HepG2 (cell line): Measurements from ENCODE around the gene HRC. TPM values are rescaled to one million over a fixed set of nuclear protein-coding genes. Genes with fewer than 3 reads are reported as not detected.

ENCODE experiments used
- ARHGAP35 ChIP-seq: sonication (generic); formaldehyde crosslinking; IDR thresholded peaks from 2 replicates; pipeline ENCODE4 v1.9.0; 2022; ENCODE audit warnings: mild to moderate bottlenecking, inconsistent platforms, moderate library complexity, missing genetic modification reagents, borderline replicate concordance
- ARID2 ChIP-seq: sonication (generic); formaldehyde crosslinking; IDR thresholded peaks from 2 replicates; pipeline ENCODE4 v1.8.1; 2022; ENCODE audit warnings: mild to moderate bottlenecking, missing genetic modification reagents, borderline replicate concordance
- CAMTA2 ChIP-seq: sonication (generic); formaldehyde crosslinking; IDR thresholded peaks from 2 replicates; pipeline ENCODE4 v1.4.0; 2020; ENCODE audit warnings: mild to moderate bottlenecking, missing genetic modification reagents, borderline replicate concordance
- NCOR1 ChIP-seq: fragments of 200-600 bp; sonication (generic); IDR thresholded peaks from 2 replicates; pipeline ENCODE4 v1.7.0; 2017; ENCODE audit warnings: antibody characterized with exemption, low read length, borderline replicate concordance
- NFRKB ChIP-seq: fragments of 450-650 bp; IDR thresholded peaks from 2 replicates; pipeline ENCODE4 v1.6.1; 2017
- RAD51 ChIP-seq: fragments of 450-650 bp; IDR thresholded peaks from 2 replicates; pipeline ENCODE4 v1.6.1; 2016; ENCODE audit warnings: borderline replicate concordance
- RFX1 ChIP-seq: fragments of 450-650 bp; IDR thresholded peaks from 2 replicates; pipeline ENCODE4 v1.6.1; 2017
- ZFP1 ChIP-seq: IDR thresholded peaks from 2 replicates; pipeline ENCODE4 v1.6.1; 2016
- ZNF124 ChIP-seq: sonication (generic); formaldehyde crosslinking; IDR thresholded peaks from 2 replicates; pipeline ENCODE4 v1.4.0; 2020; ENCODE audit warnings: missing genetic modification reagents
- ZNF3 ChIP-seq: IDR thresholded peaks from 2 replicates; pipeline ENCODE4 v1.7.0; 2017; ENCODE audit warnings: inconsistent platforms
- ZNF446 ChIP-seq: sonication (generic); formaldehyde crosslinking; IDR thresholded peaks from 2 replicates; pipeline ENCODE4 v1.5.0; 2020; ENCODE audit warnings: mild to moderate bottlenecking, missing genetic modification reagents
- ZNF749 ChIP-seq: sonication (generic); formaldehyde crosslinking; IDR thresholded peaks from 2 replicates; pipeline ENCODE4 v1.8.0; 2022; ENCODE audit warnings: mild to moderate bottlenecking, missing genetic modification reagents, moderate library complexity, borderline replicate concordance
- ZNF776 ChIP-seq: sonication (generic); formaldehyde crosslinking; IDR thresholded peaks from 2 replicates; pipeline ENCODE4 v1.4.0; 2020; ENCODE audit warnings: mild to moderate bottlenecking, missing genetic modification reagents
- polyA plus RNA-seq, 8 experiments: library from polyadenylated mRNA; depleted of rRNA in 3 of 8; stranded (reverse) in 7 of 8; unstranded in 1 of 8; fragments of >200 nt; fragmentation: Illumina TruSeq in 4 of 8; extraction: Trizol in 4 of 8; gene quantifications; 2 replicates each; pipeline versions ENCODE4 v1.2.1 to v1.2.3, GENCODE V29; 2011 to 2016; ENCODE audit warnings: low read depth in 4 of 8, missing spikeins in 1 of 8, mixed read lengths in 1 of 8; ENCODE audit not compliant: insufficient read depth in 1 of 8
- total RNA-seq, 5 experiments: library from RNA; depleted of rRNA; stranded (reverse); fragments of >200 nt; fragmentation: Illumina TruSeq; extraction: Trizol; gene quantifications; 2 replicates each; pipeline ENCODE4 v1.2.3, GENCODE V29; 2016; ENCODE audit warnings: low read depth in 1 of 5
- TF ChIP-seq, protein P1 (sequence below): sonication (generic); formaldehyde crosslinking; IDR thresholded peaks from 2 replicates; pipeline ENCODE4 v1.5.1; 2020; ENCODE audit warnings: mild to moderate bottlenecking, missing genetic modification reagents, borderline replicate concordance
- TF ChIP-seq, protein P2 (sequence below): sonication (generic); formaldehyde crosslinking; IDR thresholded peaks from 2 replicates; pipeline ENCODE4 v1.9.0; 2021; ENCODE audit warnings: missing genetic modification reagents, mild to moderate bottlenecking, borderline replicate concordance
- TF ChIP-seq, protein P3 (sequence below): sonication (generic); formaldehyde crosslinking; IDR thresholded peaks from 2 replicates; pipeline ENCODE4 v1.5.0; 2020; ENCODE audit warnings: missing genetic modification reagents, mild to moderate bottlenecking, borderline replicate concordance
- TF ChIP-seq, protein P4 (sequence below): sonication (generic); formaldehyde crosslinking; IDR thresholded peaks from 2 replicates; pipeline ENCODE4 v1.5.1; 2020; ENCODE audit warnings: missing genetic modification reagents, mild to moderate bottlenecking, borderline replicate concordance
- TF ChIP-seq, protein P5 (sequence below): sonication (generic); formaldehyde crosslinking; IDR thresholded peaks from 2 replicates; pipeline ENCODE4 v1.8.0; 2022; ENCODE audit warnings: mild to moderate bottlenecking, missing genetic modification reagents, moderate library complexity

The HRC gene
- total and polyA plus RNA-seq, 2 of the 13 experiments (the other 11 are each of a cell fraction or from before 2014, with no cell fraction given): 3.6 to 15.4 TPM

DNA sequence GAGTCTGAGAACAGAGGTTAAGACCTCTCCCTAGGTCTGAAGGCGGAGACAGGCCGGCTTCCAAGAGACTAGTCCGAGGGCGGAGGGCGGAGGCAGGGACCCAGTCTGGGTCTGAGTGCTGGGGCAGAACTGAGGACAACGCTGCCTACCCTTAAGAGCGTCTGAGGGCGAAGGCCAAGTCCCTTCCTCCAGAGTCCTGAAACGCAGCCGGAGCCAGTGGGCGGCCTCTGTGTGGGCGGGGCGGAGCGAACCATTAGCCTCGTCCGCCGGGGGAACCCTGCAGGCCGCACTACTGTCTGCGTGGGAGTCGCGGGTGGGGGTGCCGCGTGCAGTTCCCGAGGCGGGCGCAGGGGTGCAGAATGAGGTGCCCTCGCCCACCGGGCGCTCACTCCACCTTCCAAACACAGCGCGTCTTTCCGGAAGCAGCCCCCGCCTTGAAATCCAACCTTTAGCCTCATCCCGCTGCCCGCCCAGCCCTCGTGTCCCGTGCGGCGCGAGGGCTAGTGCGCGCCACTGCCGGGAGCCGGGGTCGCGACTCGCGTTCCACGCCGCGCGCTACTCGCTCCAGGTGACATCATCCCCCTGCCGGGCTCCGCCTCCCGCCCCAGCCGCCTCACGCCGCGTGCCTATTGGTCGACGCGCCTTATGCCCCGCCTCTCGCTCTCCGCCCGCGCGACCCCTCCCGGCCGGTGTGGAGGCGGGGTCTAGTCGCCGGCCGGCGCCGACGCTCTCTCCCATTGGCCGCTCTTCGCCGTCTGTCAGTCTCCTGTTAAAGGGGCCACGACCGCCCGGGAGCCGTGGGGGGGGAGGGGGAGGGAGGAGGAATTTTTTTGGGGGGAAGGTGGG is 36.4 kb downstream of the HRC start, which contains the start of gene C19orf73 (continued):
- TF ChIP-seq, protein P1, sequence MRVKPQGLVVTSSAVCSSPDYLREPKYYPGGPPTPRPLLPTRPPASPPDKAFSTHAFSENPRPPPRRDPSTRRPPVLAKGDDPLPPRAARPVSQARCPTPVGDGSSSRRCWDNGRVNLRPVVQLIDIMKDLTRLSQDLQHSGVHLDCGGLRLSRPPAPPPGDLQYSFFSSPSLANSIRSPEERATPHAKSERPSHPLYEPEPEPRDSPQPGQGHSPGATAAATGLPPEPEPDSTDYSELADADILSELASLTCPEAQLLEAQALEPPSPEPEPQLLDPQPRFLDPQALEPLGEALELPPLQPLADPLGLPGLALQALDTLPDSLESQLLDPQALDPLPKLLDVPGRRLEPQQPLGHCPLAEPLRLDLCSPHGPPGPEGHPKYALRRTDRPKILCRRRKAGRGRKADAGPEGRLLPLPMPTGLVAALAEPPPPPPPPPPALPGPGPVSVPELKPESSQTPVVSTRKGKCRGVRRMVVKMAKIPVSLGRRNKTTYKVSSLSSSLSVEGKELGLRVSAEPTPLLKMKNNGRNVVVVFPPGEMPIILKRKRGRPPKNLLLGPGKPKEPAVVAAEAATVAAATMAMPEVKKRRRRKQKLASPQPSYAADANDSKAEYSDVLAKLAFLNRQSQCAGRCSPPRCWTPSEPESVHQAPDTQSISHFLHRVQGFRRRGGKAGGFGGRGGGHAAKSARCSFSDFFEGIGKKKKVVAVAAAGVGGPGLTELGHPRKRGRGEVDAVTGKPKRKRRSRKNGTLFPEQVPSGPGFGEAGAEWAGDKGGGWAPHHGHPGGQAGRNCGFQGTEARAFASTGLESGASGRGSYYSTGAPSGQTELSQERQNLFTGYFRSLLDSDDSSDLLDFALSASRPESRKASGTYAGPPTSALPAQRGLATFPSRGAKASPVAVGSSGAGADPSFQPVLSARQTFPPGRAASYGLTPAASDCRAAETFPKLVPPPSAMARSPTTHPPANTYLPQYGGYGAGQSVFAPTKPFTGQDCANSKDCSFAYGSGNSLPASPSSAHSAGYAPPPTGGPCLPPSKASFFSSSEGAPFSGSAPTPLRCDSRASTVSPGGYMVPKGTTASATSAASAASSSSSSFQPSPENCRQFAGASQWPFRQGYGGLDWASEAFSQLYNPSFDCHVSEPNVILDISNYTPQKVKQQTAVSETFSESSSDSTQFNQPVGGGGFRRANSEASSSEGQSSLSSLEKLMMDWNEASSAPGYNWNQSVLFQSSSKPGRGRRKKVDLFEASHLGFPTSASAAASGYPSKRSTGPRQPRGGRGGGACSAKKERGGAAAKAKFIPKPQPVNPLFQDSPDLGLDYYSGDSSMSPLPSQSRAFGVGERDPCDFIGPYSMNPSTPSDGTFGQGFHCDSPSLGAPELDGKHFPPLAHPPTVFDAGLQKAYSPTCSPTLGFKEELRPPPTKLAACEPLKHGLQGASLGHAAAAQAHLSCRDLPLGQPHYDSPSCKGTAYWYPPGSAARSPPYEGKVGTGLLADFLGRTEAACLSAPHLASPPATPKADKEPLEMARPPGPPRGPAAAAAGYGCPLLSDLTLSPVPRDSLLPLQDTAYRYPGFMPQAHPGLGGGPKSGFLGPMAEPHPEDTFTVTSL: no peak; the same call in 1 of the 2 replicates
- peak; percentile 58; the same call in 1 of the 2 replicates for TF ChIP-seq ZNF3 (CRISPR knock-in tag)
- no peak for TF ChIP-seq ZFP1 (CRISPR knock-in tag)
- peak; percentile 78; the same call in 1 of the 2 replicates for TF ChIP-seq ZNF776
- TF ChIP-seq ZNF446: peak; percentile 77; the same call in 1 of the 2 replicates
- no peak for TF ChIP-seq RFX1
- TF ChIP-seq, protein P2, sequence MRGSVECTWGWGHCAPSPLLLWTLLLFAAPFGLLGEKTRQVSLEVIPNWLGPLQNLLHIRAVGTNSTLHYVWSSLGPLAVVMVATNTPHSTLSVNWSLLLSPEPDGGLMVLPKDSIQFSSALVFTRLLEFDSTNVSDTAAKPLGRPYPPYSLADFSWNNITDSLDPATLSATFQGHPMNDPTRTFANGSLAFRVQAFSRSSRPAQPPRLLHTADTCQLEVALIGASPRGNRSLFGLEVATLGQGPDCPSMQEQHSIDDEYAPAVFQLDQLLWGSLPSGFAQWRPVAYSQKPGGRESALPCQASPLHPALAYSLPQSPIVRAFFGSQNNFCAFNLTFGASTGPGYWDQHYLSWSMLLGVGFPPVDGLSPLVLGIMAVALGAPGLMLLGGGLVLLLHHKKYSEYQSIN: no peak
- no peak for TF ChIP-seq NFRKB
- TF ChIP-seq CAMTA2: no peak
- TF ChIP-seq ARHGAP35 (CRISPR knock-in tag): peak; percentile 82
- TF ChIP-seq ZNF124: peak; percentile 34; the same call in 1 of the 2 replicates
- TF ChIP-seq, protein P3, sequence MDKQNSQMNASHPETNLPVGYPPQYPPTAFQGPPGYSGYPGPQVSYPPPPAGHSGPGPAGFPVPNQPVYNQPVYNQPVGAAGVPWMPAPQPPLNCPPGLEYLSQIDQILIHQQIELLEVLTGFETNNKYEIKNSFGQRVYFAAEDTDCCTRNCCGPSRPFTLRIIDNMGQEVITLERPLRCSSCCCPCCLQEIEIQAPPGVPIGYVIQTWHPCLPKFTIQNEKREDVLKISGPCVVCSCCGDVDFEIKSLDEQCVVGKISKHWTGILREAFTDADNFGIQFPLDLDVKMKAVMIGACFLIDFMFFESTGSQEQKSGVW (CRISPR knock-in tag): no peak
- no peak for TF ChIP-seq RAD51
- TF ChIP-seq NCOR1: no peak
- TF ChIP-seq ARID2 (CRISPR knock-in tag): no peak
- TF ChIP-seq ZNF749: peak; percentile 71; the same call in 1 of the 2 replicates
- TF ChIP-seq, protein P4, sequence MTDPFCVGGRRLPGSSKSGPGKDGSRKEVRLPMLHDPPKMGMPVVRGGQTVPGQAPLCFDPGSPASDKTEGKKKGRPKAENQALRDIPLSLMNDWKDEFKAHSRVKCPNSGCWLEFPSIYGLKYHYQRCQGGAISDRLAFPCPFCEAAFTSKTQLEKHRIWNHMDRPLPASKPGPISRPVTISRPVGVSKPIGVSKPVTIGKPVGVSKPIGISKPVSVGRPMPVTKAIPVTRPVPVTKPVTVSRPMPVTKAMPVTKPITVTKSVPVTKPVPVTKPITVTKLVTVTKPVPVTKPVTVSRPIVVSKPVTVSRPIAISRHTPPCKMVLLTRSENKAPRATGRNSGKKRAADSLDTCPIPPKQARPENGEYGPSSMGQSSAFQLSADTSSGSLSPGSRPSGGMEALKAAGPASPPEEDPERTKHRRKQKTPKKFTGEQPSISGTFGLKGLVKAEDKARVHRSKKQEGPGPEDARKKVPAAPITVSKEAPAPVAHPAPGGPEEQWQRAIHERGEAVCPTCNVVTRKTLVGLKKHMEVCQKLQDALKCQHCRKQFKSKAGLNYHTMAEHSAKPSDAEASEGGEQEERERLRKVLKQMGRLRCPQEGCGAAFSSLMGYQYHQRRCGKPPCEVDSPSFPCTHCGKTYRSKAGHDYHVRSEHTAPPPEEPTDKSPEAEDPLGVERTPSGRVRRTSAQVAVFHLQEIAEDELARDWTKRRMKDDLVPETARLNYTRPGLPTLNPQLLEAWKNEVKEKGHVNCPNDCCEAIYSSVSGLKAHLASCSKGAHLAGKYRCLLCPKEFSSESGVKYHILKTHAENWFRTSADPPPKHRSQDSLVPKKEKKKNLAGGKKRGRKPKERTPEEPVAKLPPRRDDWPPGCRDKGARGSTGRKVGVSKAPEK (CRISPR knock-in tag): no peak; the same call in 1 of the 2 replicates
- TF ChIP-seq, protein P5, sequence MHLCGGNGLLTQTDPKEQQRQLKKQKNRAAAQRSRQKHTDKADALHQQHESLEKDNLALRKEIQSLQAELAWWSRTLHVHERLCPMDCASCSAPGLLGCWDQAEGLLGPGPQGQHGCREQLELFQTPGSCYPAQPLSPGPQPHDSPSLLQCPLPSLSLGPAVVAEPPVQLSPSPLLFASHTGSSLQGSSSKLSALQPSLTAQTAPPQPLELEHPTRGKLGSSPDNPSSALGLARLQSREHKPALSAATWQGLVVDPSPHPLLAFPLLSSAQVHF (CRISPR knock-in tag): no peak
